Suprapubic skin (tissue), 4 donors: ENCODE data around the gene PLBD2.

Experiments
- EP300 ChIP-seq: sonication (generic); formaldehyde crosslinking; IDR thresholded peaks from one replicate; pipeline ENCODE4 v1.6.1; 2017; ENCODE audit warnings: antibody characterized with exemption
- POLR2A ChIP-seq, 2 donors: fragments of 450-650 bp; IDR thresholded peaks; one replicate each; pipeline ENCODE4 v1.6.1; 2017; ENCODE audit warnings: antibody characterized with exemption in 2 of 2, mild to moderate bottlenecking in 2 of 2, moderate library complexity in 2 of 2
- POLR2AphosphoS5 ChIP-seq, 3 donors: sonication (generic); formaldehyde crosslinking; IDR thresholded peaks; one replicate each; pipeline ENCODE4 v1.6.1; 2017; ENCODE audit warnings: antibody characterized with exemption in 3 of 3
- TF ChIP-seq, protein P1 (sequence below), 2 donors: fragments of 200-600 bp in 1 of 2; fragments of 450-650 bp in 1 of 2; sonication (generic) in 1 of 2; IDR thresholded peaks; one replicate each; pipeline ENCODE4 v1.5.1; 2016 to 2019; ENCODE audit warnings: antibody characterized with exemption in 2 of 2, mild to moderate bottlenecking in 1 of 2, moderate library complexity in 1 of 2

DNA sequence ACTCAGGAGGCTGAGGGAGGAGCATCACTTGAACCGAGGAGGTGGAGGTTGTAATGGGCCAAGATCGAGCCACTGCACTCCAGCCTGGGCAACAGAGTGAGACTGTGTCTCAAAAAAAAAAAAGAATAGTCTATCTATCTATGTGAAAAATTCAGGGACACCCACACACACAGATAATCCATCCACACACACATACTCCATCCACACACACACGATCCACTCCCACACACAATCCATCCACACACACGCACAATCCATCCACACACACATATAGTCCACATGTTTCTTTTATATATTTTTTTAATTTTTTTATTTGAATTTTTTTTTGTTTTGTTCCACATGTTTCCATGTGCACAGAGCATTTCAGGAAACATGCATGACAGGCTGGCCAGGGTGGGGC, 42.0 kb downstream of the PLBD2 start:
- TF ChIP-seq, protein P1, sequence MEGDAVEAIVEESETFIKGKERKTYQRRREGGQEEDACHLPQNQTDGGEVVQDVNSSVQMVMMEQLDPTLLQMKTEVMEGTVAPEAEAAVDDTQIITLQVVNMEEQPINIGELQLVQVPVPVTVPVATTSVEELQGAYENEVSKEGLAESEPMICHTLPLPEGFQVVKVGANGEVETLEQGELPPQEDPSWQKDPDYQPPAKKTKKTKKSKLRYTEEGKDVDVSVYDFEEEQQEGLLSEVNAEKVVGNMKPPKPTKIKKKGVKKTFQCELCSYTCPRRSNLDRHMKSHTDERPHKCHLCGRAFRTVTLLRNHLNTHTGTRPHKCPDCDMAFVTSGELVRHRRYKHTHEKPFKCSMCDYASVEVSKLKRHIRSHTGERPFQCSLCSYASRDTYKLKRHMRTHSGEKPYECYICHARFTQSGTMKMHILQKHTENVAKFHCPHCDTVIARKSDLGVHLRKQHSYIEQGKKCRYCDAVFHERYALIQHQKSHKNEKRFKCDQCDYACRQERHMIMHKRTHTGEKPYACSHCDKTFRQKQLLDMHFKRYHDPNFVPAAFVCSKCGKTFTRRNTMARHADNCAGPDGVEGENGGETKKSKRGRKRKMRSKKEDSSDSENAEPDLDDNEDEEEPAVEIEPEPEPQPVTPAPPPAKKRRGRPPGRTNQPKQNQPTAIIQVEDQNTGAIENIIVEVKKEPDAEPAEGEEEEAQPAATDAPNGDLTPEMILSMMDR (IDR thresholded peaks at IDR 0.05) = no peak
- no peak for TF ChIP-seq EP300
- no peak for TF ChIP-seq POLR2A (IDR thresholded peaks at IDR 0.05)
- TF ChIP-seq POLR2AphosphoS5 (IDR thresholded peaks at IDR 0.05) = no peak
